H9 (cell line): Measurements from ENCODE around the gene MRGPRG. TPM values are rescaled to one million over a fixed set of nuclear protein-coding genes. Genes with fewer than 3 reads are reported as not detected.
"Not testable (repeated sequence)": the region's sequence is repeated elsewhere in the genome, so short reads cannot be mapped to it uniquely, and the experiment has no call there.

Experiments used
- DNase-seq: peaks from one replicate; pipeline ENCODE4 v3.0.0-alpha.2; 2017
- H2AFZ ChIP-seq: one replicate; pipeline ENCODE4 v1.6.1; 2013; ENCODE audit warnings: mild to moderate bottlenecking, low read length, control low read depth, moderate library complexity
- H2AK5ac ChIP-seq: 2 replicates; pipeline ENCODE4 v1.6.1; 2013; ENCODE audit warnings: low read length, control low read depth, mixed read lengths; ENCODE audit not compliant: insufficient read length
- H2BK120ac ChIP-seq: one replicate; pipeline ENCODE4 v1.6.1; 2013; ENCODE audit warnings: low read depth, mild to moderate bottlenecking, low read length, control low read depth, inconsistent platforms; ENCODE audit not compliant: poor library complexity, severe bottlenecking
- H2BK12ac ChIP-seq: 2 replicates; pipeline ENCODE4 v1.6.1; 2013; ENCODE audit warnings: low read length, control low read depth, mixed read lengths, low read depth; ENCODE audit not compliant: insufficient read length
- H2BK15ac ChIP-seq: 2 replicates; pipeline ENCODE4 v1.6.1; 2013; ENCODE audit warnings: low read depth, low read length, control low read depth
- H2BK20ac ChIP-seq: one replicate; pipeline ENCODE4 v1.6.1; 2013; ENCODE audit warnings: low read depth, mild to moderate bottlenecking, low read length, control low read depth, inconsistent platforms; ENCODE audit not compliant: poor library complexity, severe bottlenecking
- H2BK5ac ChIP-seq: 2 replicates; pipeline ENCODE4 v1.6.1; 2013; ENCODE audit warnings: low read length, control low read depth, mixed read lengths; ENCODE audit not compliant: insufficient read length
- H3K14ac ChIP-seq: 2 replicates; pipeline ENCODE4 v1.6.1; 2013; ENCODE audit warnings: low read length, control low read depth; ENCODE audit not compliant: insufficient read depth
- H3K18ac ChIP-seq: 2 replicates; pipeline ENCODE4 v1.6.1; 2013; ENCODE audit warnings: low read depth, mild to moderate bottlenecking, mixed read lengths, low read length, control low read depth; ENCODE audit not compliant: insufficient read length
- H3K23ac ChIP-seq: 2 replicates; pipeline ENCODE4 v1.6.1; 2013; ENCODE audit warnings: low read length, control low read depth, mixed read lengths, low read depth; ENCODE audit not compliant: insufficient read length
- H3K23me2 ChIP-seq: 2 replicates; pipeline ENCODE4 v1.6.1; 2013; ENCODE audit warnings: low read depth, mild to moderate bottlenecking, mixed read lengths, low read length, control low read depth; ENCODE audit not compliant: insufficient read length, poor library complexity, severe bottlenecking
- H3K27ac ChIP-seq: 2 replicates; pipeline ENCODE4 v1.5.1; 2013; ENCODE audit warnings: low read length, control low read depth, mixed read lengths, low read depth; ENCODE audit not compliant: insufficient read length
- H3K27me3 ChIP-seq: 2 replicates; pipeline ENCODE4 v1.6.1; 2013; ENCODE audit warnings: low read length, control low read depth, inconsistent platforms; ENCODE audit not compliant: insufficient read depth
- H3K4ac ChIP-seq: 2 replicates; pipeline ENCODE4 v1.6.1; 2013; ENCODE audit warnings: low read depth, mild to moderate bottlenecking, control low read depth, inconsistent platforms, low read length, moderate library complexity
- H3K4me1 ChIP-seq: 2 replicates; pipeline ENCODE4 v1.6.1; 2013; ENCODE audit warnings: low read length, control low read depth, inconsistent platforms; ENCODE audit not compliant: insufficient read depth
- H3K4me2 ChIP-seq: 2 replicates; pipeline ENCODE4 v1.6.1; 2013; ENCODE audit warnings: low read length, control low read depth, mixed read lengths; ENCODE audit not compliant: insufficient read length, insufficient read depth
- H3K56ac ChIP-seq: 2 replicates; pipeline ENCODE4 v1.6.1; 2013; ENCODE audit warnings: low read depth, mild to moderate bottlenecking, mixed read lengths, low read length, control low read depth; ENCODE audit not compliant: insufficient read length
- H3K79me1 ChIP-seq: 2 replicates; pipeline ENCODE4 v1.6.1; 2013; ENCODE audit warnings: low read depth, mild to moderate bottlenecking, moderate library complexity, low read length, control low read depth, inconsistent platforms; ENCODE audit not compliant: insufficient read depth, poor library complexity, severe bottlenecking
- H3K79me2 ChIP-seq: 2 replicates; pipeline ENCODE4 v1.6.1; 2013; ENCODE audit warnings: low read length, control low read depth, inconsistent platforms; ENCODE audit not compliant: insufficient read depth
- H3K9ac ChIP-seq: 2 replicates; pipeline ENCODE4 v1.6.1; 2013; ENCODE audit warnings: low read length, control low read depth, mixed read lengths; ENCODE audit not compliant: insufficient read length; ENCODE audit errors: extremely low read depth
- H3K9me3 ChIP-seq: one replicate; pipeline ENCODE4 v1.6.1; 2013; ENCODE audit warnings: low read depth, low read length, inconsistent platforms; ENCODE audit not compliant: control insufficient read depth
- H3T11ph ChIP-seq: one replicate; pipeline ENCODE4 v1.6.1; 2013; ENCODE audit warnings: mild to moderate bottlenecking, low read length, control low read depth, inconsistent platforms
- H4K20me1 ChIP-seq: one replicate; pipeline ENCODE4 v1.6.1; 2013; ENCODE audit not compliant: control insufficient read depth, insufficient read length, insufficient read depth
- H4K5ac ChIP-seq: 2 replicates; pipeline ENCODE4 v1.6.1; 2013; ENCODE audit warnings: low read depth, mild to moderate bottlenecking, mixed read lengths, low read length, control low read depth; ENCODE audit not compliant: insufficient read length
- H4K8ac ChIP-seq: replicated peaks from 2 replicates; pipeline ENCODE4 v1.6.1; 2013; ENCODE audit warnings: low read length, control low read depth, mixed read lengths, low read depth; ENCODE audit not compliant: insufficient read length
- H4K91ac ChIP-seq: 2 replicates; pipeline ENCODE4 v1.6.1; 2013; ENCODE audit warnings: low read depth, mild to moderate bottlenecking, moderate library complexity, mixed read lengths, low read length, control low read depth; ENCODE audit not compliant: insufficient read length
- H3K27ac Mint-ChIP-seq, 3 experiments: 2 replicates in 2 of 3; 3 replicates in 1 of 3; pipeline ENCODE4 v1.8.0; 2020 to 2021; ENCODE audit warnings: mixed read lengths in 3 of 3, mild to moderate bottlenecking in 1 of 3, moderate library complexity in 1 of 3
- H3K27me3 Mint-ChIP-seq: 2 replicates; pipeline ENCODE4 v1.8.0; 2021; ENCODE audit warnings: low read depth, mild to moderate bottlenecking, moderate library complexity, mixed read lengths
- H3K36me3 Mint-ChIP-seq, 3 experiments: 2 replicates in 2 of 3; 3 replicates in 1 of 3; pipeline ENCODE4 v1.8.0; 2020 to 2021; ENCODE audit warnings: low read depth in 3 of 3, mixed read lengths in 3 of 3; ENCODE audit not compliant: insufficient read depth in 1 of 3
- H3K4me1 Mint-ChIP-seq, 2 experiments: 2 replicates each; pipeline ENCODE4 v1.8.0; 2020; ENCODE audit warnings: mixed read lengths in 2 of 2
- H3K4me3 Mint-ChIP-seq, 2 experiments: 2 replicates in 1 of 2; 3 replicates in 1 of 2; pipeline ENCODE4 v1.8.0; 2020 to 2021; ENCODE audit warnings: mild to moderate bottlenecking in 2 of 2, mixed read lengths in 2 of 2, moderate library complexity in 1 of 2
- H3K9me3 Mint-ChIP-seq, 2 experiments: 2 replicates in 1 of 2; 3 replicates in 1 of 2; pipeline ENCODE4 v1.8.0; 2020; ENCODE audit warnings: mild to moderate bottlenecking in 2 of 2, mixed read lengths in 2 of 2, moderate library complexity in 1 of 2
- WGBS: extraction: QIAGEN DNeasy Blood & Tissue Kit; methylation state at CpG from one replicate; pipeline ENCODE4 v1.1.7; 2013; ENCODE audit warnings: missing lambda C conversion rate, low lambda C conversion rate, mixed read lengths; ENCODE audit not compliant: insufficient read length; ENCODE audit errors: extremely low coverage; 5-methylcytosine and 5-hydroxymethylcytosine counted together
- total RNA-seq: library from RNA; stranded (reverse); gene quantifications from 2 replicates; pipeline ENCODE4 v1.2.1, GENCODE V29; 2021

MRGPRG gene
- total RNA-seq, 1 experiment from 2014 or later = not detected

GRCh38 chr11:3255241-3255640 is 36.6 kb upstream of the MRGPRG start:
- H4K20me1 ChIP-seq, H3K79me2 ChIP-seq, H2BK120ac ChIP-seq, H4K5ac ChIP-seq, H3K14ac ChIP-seq, H2BK12ac ChIP-seq, DNase-seq, H3K27ac ChIP-seq, H3K4me2 ChIP-seq, H2BK20ac ChIP-seq, H3K9me3 ChIP-seq, H2BK5ac ChIP-seq, H2BK15ac ChIP-seq, H4K8ac ChIP-seq, H3K79me1 ChIP-seq, H3T11ph ChIP-seq, H3K23me2 ChIP-seq, H3K4me1 Mint-ChIP-seq, H3K18ac ChIP-seq, H3K27ac Mint-ChIP-seq, H3K36me3 Mint-ChIP-seq, H3K27me3 Mint-ChIP-seq, H3K9ac ChIP-seq, H2AFZ ChIP-seq, H3K4me3 Mint-ChIP-seq, H2AK5ac ChIP-seq, H3K4ac ChIP-seq, H3K56ac ChIP-seq, H3K4me1 ChIP-seq, H3K23ac ChIP-seq, H4K91ac ChIP-seq, H3K9me3 Mint-ChIP-seq, H3K27me3 ChIP-seq: not testable (repeated sequence)
- WGBS = no CpG with 5 or more reads among the region's 12 CpGs

- H3K79me1 ChIP-seq, DNase-seq, H3K23ac ChIP-seq, H3K79me2 ChIP-seq, H3K4me3 Mint-ChIP-seq, H3K9ac ChIP-seq, H3K9me3 Mint-ChIP-seq, H2BK5ac ChIP-seq, H3K9me3 ChIP-seq, H2BK120ac ChIP-seq, H3K36me3 Mint-ChIP-seq, H4K91ac ChIP-seq, H2AFZ ChIP-seq, H2BK12ac ChIP-seq, H4K5ac ChIP-seq, H3K27ac ChIP-seq, H3K56ac ChIP-seq, H3K14ac ChIP-seq, H4K8ac ChIP-seq, H2BK20ac ChIP-seq, H2BK15ac ChIP-seq, H3K4me1 Mint-ChIP-seq, H3K23me2 ChIP-seq, H3K4ac ChIP-seq, H3T11ph ChIP-seq, H3K27ac Mint-ChIP-seq, H2AK5ac ChIP-seq, H3K18ac ChIP-seq, H3K27me3 Mint-ChIP-seq, H4K20me1 ChIP-seq, H3K4me1 ChIP-seq, H3K27me3 ChIP-seq, H3K4me2 ChIP-seq: not testable (repeated sequence)
- WGBS = no CpG with 5 or more reads among the region's 14 CpGs
These were observed 36.2 kb upstream of the MRGPRG start for GRCh38 chr11:3254773-3255172.
